K562 (cell line): Measurements from ENCODE around the gene PDE9A. TPM values are rescaled to one million over a fixed set of nuclear protein-coding genes. Genes with fewer than 3 reads are reported as not detected.

ENCODE experiments used
- ATAC-seq: fragments of 200-7000 bp; cut with Tn5 transposase; 3 replicates; pipeline ENCODE4 v1.9.1; 2020; ENCODE audit warnings: moderate library complexity
- BruUV-seq: library from RNA; stranded (reverse); fragments of 400-500 nt; replicated peaks from 2 replicates; lab custom pipeline; 2021; lab: Mats Ljungman, UMichigan
- CTCF ChIA-PET: fragments of 300-600 bp; formaldehyde crosslinking; extraction: SDS; loops from one replicate; lab custom pipeline; 2021; ENCODE audit warnings: low intra/inter-chr PET ratio; lab: Yijun Ruan, JAX
- POLR2A ChIA-PET: fragments of 300-600, 350-650 bp; sonication (Branson Sonifier 250); formaldehyde crosslinking; extraction: SDS; loops from one replicate; lab custom pipeline; 2021; ENCODE audit warnings: antibody characterized with exemption, inconsistent platforms; lab: Yijun Ruan, JAX
- DNase-seq, 4 experiments: peaks; one replicate each; pipeline versions ENCODE4 v3.0.0 to v3.0.0-alpha.2; 2011 to 2018; ENCODE audit warnings: low spot score in 3 of 4, mixed read lengths in 3 of 4; ENCODE audit errors: extremely low read depth in 1 of 4
- FAIRE-seq: peaks from 2 replicates; lab custom pipeline; 2011; peaks lifted over from hg19 to GRCh38; lab: Jason Lieb, UNC
- H2AFZ ChIP-seq: 2 replicates; pipeline ENCODE4 v1.6.0; 2011; ENCODE audit warnings: low read depth, low read length, control low read depth, inconsistent platforms
- H3K27ac ChIP-seq: fragments of 200-600 bp; 3 replicates; pipeline ENCODE4 v1.8.0; 2011; ENCODE audit warnings: low read depth, mild to moderate bottlenecking, control low read depth, inconsistent platforms, low read length, moderate library complexity, mixed read lengths; ENCODE audit errors: extremely low read depth
- H3K27me3 ChIP-seq, 2 experiments: fragments of 300-600 bp in 1 of 2; 2 replicates in 1 of 2; 3 replicates in 1 of 2; pipeline versions ENCODE4 v1.6.0 to v1.8.0; 2011; ENCODE audit warnings: inconsistent platforms in 2 of 2, low read length in 2 of 2, mild to moderate bottlenecking in 1 of 2, mixed read lengths in 1 of 2, moderate library complexity in 1 of 2; ENCODE audit not compliant: control insufficient read depth in 2 of 2, insufficient read depth in 2 of 2
- H3K36me3 ChIP-seq: fragments of 300-600 bp; 3 replicates; pipeline ENCODE4 v1.8.0; 2011; ENCODE audit warnings: mild to moderate bottlenecking, low read length, inconsistent platforms; ENCODE audit not compliant: control insufficient read depth, insufficient read depth
- H3K4me1 ChIP-seq, 2 experiments: fragments of 200-600 bp in 1 of 2; replicated peaks in 1 of 2; 2 replicates in 1 of 2; 3 replicates in 1 of 2; pipeline versions ENCODE4 v1.5.1 to v1.8.0; 2011; ENCODE audit warnings: inconsistent platforms in 2 of 2, low read length in 2 of 2, mild to moderate bottlenecking in 1 of 2, mixed read lengths in 1 of 2, moderate library complexity in 1 of 2; ENCODE audit not compliant: control insufficient read depth in 2 of 2, insufficient read depth in 2 of 2
- H3K4me2 ChIP-seq: 2 replicates; pipeline ENCODE4 v1.6.1; 2011; ENCODE audit warnings: low read length, control low read depth, inconsistent platforms, mixed read lengths; ENCODE audit not compliant: insufficient read depth
- H3K4me3 ChIP-seq: fragments of 200-600 bp; sonication (generic), shearing (Covaris generic); 2 replicates; pipeline ENCODE4 v1.5.1; 2016; ENCODE audit warnings: control low read depth, inconsistent platforms
- H3K79me2 ChIP-seq: fragments of 200-600 bp; 3 replicates; pipeline ENCODE4 v1.8.0; 2011; ENCODE audit warnings: low read length, inconsistent platforms; ENCODE audit not compliant: control insufficient read depth, insufficient read depth
- H3K9ac ChIP-seq, 2 experiments: 2 replicates each; pipeline versions ENCODE4 v1.6.0 to v1.6.1; 2011; ENCODE audit warnings: low read depth in 2 of 2, low read length in 2 of 2, control low read depth in 1 of 2, inconsistent platforms in 1 of 2, mild to moderate bottlenecking in 1 of 2, mixed read lengths in 1 of 2; ENCODE audit not compliant: insufficient read depth in 1 of 2
- H3K9me1 ChIP-seq: one replicate; pipeline ENCODE4 v1.6.0; 2011; ENCODE audit warnings: inconsistent platforms, mild to moderate bottlenecking, low read length, moderate library complexity; ENCODE audit not compliant: control insufficient read depth, insufficient read depth
- H3K9me3 ChIP-seq: replicated peaks from 2 replicates; pipeline ENCODE4 v1.5.1; 2011; ENCODE audit warnings: low read depth, low read length, inconsistent platforms; ENCODE audit not compliant: control insufficient read depth, insufficient read depth
- H4K20me1 ChIP-seq: replicated peaks from 2 replicates; pipeline ENCODE4 v1.6.1; 2011; ENCODE audit warnings: low read length, inconsistent platforms, mixed read lengths; ENCODE audit not compliant: control insufficient read depth, insufficient read depth
- C11orf30 ChIP-seq: fragments of 450-650 bp; IDR thresholded peaks from 2 replicates; pipeline ENCODE4 v1.6.1; 2016; ENCODE audit warnings: low read depth, mild to moderate bottlenecking
- FOXJ2 ChIP-seq: fragments of 200-800 bp; sonication (Bioruptor generic); IDR thresholded peaks from 2 replicates; pipeline ENCODE4 v1.6.1; 2016; ENCODE audit warnings: missing genetic modification characterization, missing compliant biosample characterization
- FOXK2 ChIP-seq, 2 experiments: fragments of 450-650 bp; IDR thresholded peaks in 1 of 2; conservative IDR thresholded peaks in 1 of 2; 2 replicates each; pipeline ENCODE4 v1.6.1; 2016; ENCODE audit warnings: low read depth in 2 of 2, mild to moderate bottlenecking in 1 of 2
- HMGXB4 ChIP-seq: sonication (generic); formaldehyde crosslinking; IDR thresholded peaks from 2 replicates; pipeline ENCODE4 v1.8.1; 2023; ENCODE audit warnings: mild to moderate bottlenecking, missing genetic modification reagents
- NFXL1 ChIP-seq: fragments of 450-650 bp; formaldehyde crosslinking; IDR thresholded peaks from 2 replicates; pipeline ENCODE4 v1.4.0; 2021; ENCODE audit warnings: mild to moderate bottlenecking
- POLR3G ChIP-seq: IDR thresholded peaks from 2 replicates; pipeline ENCODE4 v1.6.1; 2011; ENCODE audit not compliant: insufficient read length, insufficient replicate concordance; ENCODE audit errors: extremely low read depth
- PTRF ChIP-seq: fragments of 450-650 bp; IDR thresholded peaks from 2 replicates; pipeline ENCODE4 v1.6.1; 2016; ENCODE audit warnings: mild to moderate bottlenecking, missing genetic modification characterization, missing compliant biosample characterization
- RBM22 ChIP-seq: fragments of 200-400 bp; formaldehyde crosslinking; IDR thresholded peaks from 2 replicates; pipeline ENCODE4 v1.6.1; 2018; ENCODE audit warnings: low read length, low read depth; ENCODE audit not compliant: poor library complexity, severe bottlenecking
- RBM39 ChIP-seq: fragments of 200-400 bp; formaldehyde crosslinking; optimal IDR thresholded peaks from 2 replicates; pipeline ENCODE3; 2018; ENCODE audit warnings: low read depth, low read length
- RNF219 ChIP-seq: fragments of 250-450 bp; sonication (Bioruptor Pico); IDR thresholded peaks from 2 replicates; pipeline ENCODE4 v1.5.0; 2022; ENCODE audit warnings: mild to moderate bottlenecking
- TAF15 ChIP-seq: fragments of 200-400 bp; formaldehyde crosslinking; IDR thresholded peaks from 2 replicates; pipeline ENCODE4 v1.6.1; 2017; ENCODE audit warnings: mild to moderate bottlenecking, low read depth, low read length, moderate library complexity
- THAP12 ChIP-seq: fragments of 250-450 bp; sonication (Bioruptor Pico); IDR thresholded peaks from 2 replicates; pipeline ENCODE4 v1.9.0; 2021; ENCODE audit warnings: mild to moderate bottlenecking, inconsistent platforms
- USF2 ChIP-seq: sonication (generic); formaldehyde crosslinking; IDR thresholded peaks from 2 replicates; pipeline ENCODE4 v1.5.0; 2020; ENCODE audit warnings: missing genetic modification reagents
- ZNF274 ChIP-seq: IDR thresholded peaks from 2 replicates; pipeline ENCODE4 v1.6.1; 2011; ENCODE audit warnings: low read depth, mild to moderate bottlenecking, low read length, moderate library complexity, borderline replicate concordance
- ZNF354B ChIP-seq: fragments of 250-450 bp; sonication (Bioruptor Pico); IDR thresholded peaks from 2 replicates; pipeline ENCODE4 v1.4.0; 2020
- WGBS: fragments of 100-300 bp; shearing (Covaris generic); methylation state at CpG from one replicate; pipeline ENCODE4 v1.1.6; 2016; ENCODE audit warnings: low coverage, mixed read lengths; ENCODE audit not compliant: insufficient coverage; ENCODE audit errors: missing lambda C conversion rate; 5-methylcytosine and 5-hydroxymethylcytosine counted together
- in situ Hi-C: fragments of 300-500 bp; cut with MboI; formaldehyde crosslinking; loops from 4 replicates; pipeline ENCODE4 v1.15.0; 2018; ENCODE audit warnings: inconsistent platforms, mixed read lengths
- intact Hi-C: fragments of 100-400 bp; cut with micrococcal nuclease; formaldehyde crosslinking; loops from 2 replicates; pipeline ENCODE4 v1.14.2; 2022
- polyA plus RNA-seq, 8 experiments: library from polyadenylated mRNA; depleted of rRNA in 4 of 8; stranded (reverse) in 5 of 8; unstranded in 3 of 8; fragments of >200 nt; fragmentation: Nextera tagmentation in 2 of 8; fragmentation: Illumina TruSeq in 1 of 8; extraction: Ambion mirVana in 2 of 8; extraction: Trizol in 1 of 8; gene quantifications; 2 replicates each; pipeline versions ENCODE4 v1.2.1 to v1.2.3, GENCODE V29; 2011 to 2014; ENCODE audit warnings: inconsistent platforms in 1 of 8, missing spikeins in 1 of 8
- total RNA-seq, 7 experiments: library from RNA; depleted of rRNA in 6 of 7; stranded (reverse); fragments of >200 nt in 6 of 7; fragmentation: Illumina TruSeq in 2 of 7; extraction: Trizol in 2 of 7; gene quantifications; 2 replicates each; pipeline versions ENCODE4 v1.2.1 to v1.2.3, GENCODE V29; 2011 to 2021; ENCODE audit warnings: low replicate concordance in 1 of 7

Gene PDE9A
- total and polyA plus RNA-seq, 9 of the 15 experiments (the other 6 are each of a cell fraction or from before 2014, with no cell fraction given), result 0.07 to 0.27 TPM; not detected in 7

- TF ChIP-seq USF2 (CRISPR knock-in tag), result no peak
- TF ChIP-seq RBM39, result no peak
- TF ChIP-seq ZNF354B (CRISPR knock-in tag), result no peak
- TF ChIP-seq FOXJ2 (tag), result no peak
- TF ChIP-seq RNF219 (CRISPR knock-in tag), result no peak
These were observed 51.4 kb downstream of the PDE9A start (continued) for GRCh38 chr21:42704861-42705260.

GRCh38 chr21:42705346-42705745, 51.9 kb downstream of the PDE9A start:
- Histone ChIP-seq H3K36me3 (no peaks in the 10 kb centered on the region), H3K27me3 (peaks cover 49 to 57% of the 10 kb centered on the region in 2 experiments), H3K4me1 (no peaks in the 10 kb centered on the region), H4K20me1 (no peaks in the 10 kb centered on the region), H3K79me2 (no peaks in the 10 kb centered on the region), H3K27ac (no peak overlapping the region), H3K4me2 (no peak overlapping the region), H3K9me1 (no peaks in the 10 kb centered on the region), H3K4me3 (no peak overlapping the region), H3K9ac (no peak overlapping the region), H2AFZ (no peak overlapping the region), H3K9me3 (no peaks in the 10 kb centered on the region)
- 2% methylated on average over 19 of the region's 19 CpGs for WGBS
- ATAC-seq (no peak), FAIRE-seq (no peak), DNase-seq (no peak)
- in situ Hi-C loops, result no loop called here
- CTCF ChIA-PET, result no interaction called here
- POLR2A ChIA-PET, result no interaction called here
- no TSS peak for BruUV-seq
- intact Hi-C loops, result loop anchor here (10.0 kb wide), 1 partner anchor 69 kb away; no protein-coding TSS in a partner anchor
- TF ChIP-seq PTRF (no peak), RBM22 (no peak), POLR3G (no peak), ZNF274 (no peak), TAF15 (no peak), NFXL1 (CRISPR knock-in tag) (no peak), HMGXB4 (CRISPR knock-in tag) (no peak), THAP12 (CRISPR knock-in tag) (no peak), C11orf30 (no peak), FOXK2 (conservative IDR thresholded peaks at IDR 0.05 in 1 of 2, IDR thresholded peaks at IDR 0.05 in 1 of 2; ENCODE audit: low read depth in 2 of 2) (no peak)
